ENCODE results near the gene OR10P1.

The OR10P1 gene

DNA sequence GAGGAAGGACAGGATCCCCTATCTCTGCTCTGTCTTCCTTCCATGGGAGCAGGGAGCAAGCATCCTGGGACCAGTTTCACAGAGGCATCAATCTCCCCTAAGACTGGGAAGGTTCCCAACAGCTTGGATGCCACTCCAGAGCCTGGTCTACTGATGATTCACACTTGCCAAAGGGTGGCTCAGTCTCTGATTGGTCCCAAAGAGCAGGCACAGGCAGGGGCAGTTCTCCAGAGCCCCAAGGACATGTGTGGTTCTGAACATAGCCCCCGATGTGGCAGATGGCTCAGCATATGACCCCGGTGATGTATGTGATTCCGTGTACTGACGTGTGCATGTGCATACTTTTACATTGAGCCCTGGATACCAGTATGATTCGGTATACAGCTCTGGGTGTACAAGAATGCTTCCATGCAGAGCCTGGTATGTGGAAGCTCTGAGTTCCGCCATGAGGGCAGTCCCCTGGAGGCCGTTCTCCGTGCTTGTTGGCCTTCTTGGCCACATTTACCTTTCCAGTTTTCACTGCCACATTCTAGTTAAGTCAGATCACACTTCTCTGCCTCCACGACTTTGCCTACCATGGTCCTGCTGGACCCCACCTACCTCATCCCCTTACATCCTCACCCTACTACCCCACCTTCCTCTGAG lies 49.8 kb downstream of the OR10P1 start:
- no peak for DNase-seq
